ENCODE results near the gene CNRIP1.

CNRIP1 gene

DNA sequence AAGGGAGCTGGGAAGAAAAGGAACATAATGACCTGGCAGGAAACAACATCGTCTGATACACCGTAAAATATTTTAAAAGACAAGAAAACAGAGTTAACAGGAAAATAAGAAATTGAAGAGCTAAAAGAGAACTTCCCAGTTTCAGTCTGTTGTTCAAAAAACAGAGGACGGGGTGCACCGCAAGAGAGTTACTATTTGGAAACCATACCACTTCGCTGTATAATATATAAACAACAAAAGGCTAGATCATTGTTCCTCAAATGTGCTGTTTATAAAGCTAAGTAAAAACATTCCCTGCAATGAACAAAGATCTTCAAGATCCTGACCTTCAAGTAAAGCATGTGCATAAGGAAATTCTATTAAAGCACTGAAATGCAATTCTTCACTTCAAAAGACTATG lies 69.6 kb downstream of the CNRIP1 start:
- no peak for DNase-seq

GRCh38 chr2:68248806-68249205 lies 70.9 kb downstream of the CNRIP1 start:
- DNase-seq = no peak

- no peak for DNase-seq
Observed at GRCh38 chr2:68248361-68248760, 71.4 kb downstream of the CNRIP1 start.

- DNase-seq = no peak
Observed at GRCh38 chr2:68246396-68246795, 73.4 kb downstream of the CNRIP1 start.

DNA sequence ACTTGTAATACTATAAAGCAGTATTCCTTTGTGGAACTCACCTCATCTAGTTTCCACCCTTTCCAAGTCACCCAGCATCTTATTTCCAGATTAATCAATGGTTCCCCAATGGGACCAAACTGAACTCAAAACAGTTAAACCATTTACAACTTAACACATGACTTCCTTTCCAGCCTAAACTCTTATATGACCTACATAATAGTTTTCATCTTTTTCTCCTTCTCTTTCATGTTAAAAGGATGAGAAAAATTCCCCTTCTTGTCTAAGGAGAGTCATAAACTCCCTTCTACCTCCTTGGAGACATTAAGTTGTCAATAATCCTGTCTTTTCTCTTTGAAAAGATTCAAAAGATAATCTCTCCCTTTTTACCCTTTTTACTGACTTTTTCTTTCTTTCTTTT lies 74.1 kb downstream of the CNRIP1 start:
- DNase-seq = no peak

GRCh38 chr2:68245066-68245465 lies 74.7 kb downstream of the CNRIP1 start:
- no peak for DNase-seq

DNA sequence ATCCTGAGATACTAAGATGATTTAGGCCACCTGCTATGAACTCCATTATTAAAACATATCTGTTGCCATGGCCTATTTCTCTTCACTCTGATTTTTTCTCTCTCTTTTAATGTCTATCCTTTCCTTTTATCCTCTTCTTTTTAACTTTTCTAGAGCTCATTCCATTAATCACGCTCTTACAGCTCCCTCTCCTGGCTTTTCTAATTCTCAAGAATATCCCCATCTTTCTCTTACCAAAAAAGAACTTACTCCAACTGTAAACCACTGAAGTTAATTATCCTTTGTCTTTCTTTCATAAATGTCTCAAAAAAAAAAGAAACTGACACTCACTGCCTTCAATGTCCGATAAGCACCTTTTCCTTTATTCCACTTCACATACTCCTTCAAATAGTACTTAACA lies 75.3 kb downstream of the CNRIP1 start:
- no peak for DNase-seq

All from NCI-H226 (cell line).